PC-3 (cell line): ENCODE results near the gene NEK4. TPM values are rescaled to one million over a fixed set of nuclear protein-coding genes. Genes with fewer than 3 reads are reported as not detected.
"Not testable (repeated sequence)": the region's sequence is repeated elsewhere in the genome, so short reads cannot be mapped to it uniquely, and the experiment has no call there.

Source experiments
- ATAC-seq: fragments of 200-7000 bp; cut with Tn5 transposase; 2 replicates; pipeline ENCODE4 v1.9.1; 2020; ENCODE audit warnings: mild to moderate bottlenecking, moderate library complexity
- BruUV-seq: library from RNA; stranded (reverse); fragments of 400-500 nt; replicated peaks from 2 replicates; lab custom pipeline; 2021; lab: Mats Ljungman, UMichigan
- CTCF ChIA-PET: fragments of 300-600 bp; sonication (Branson Sonifier 250); formaldehyde crosslinking; loops from one replicate; lab custom pipeline; 2022; ENCODE audit warnings: antibody characterized with exemption; lab: Charles Lee
- POLR2A ChIA-PET: fragments of 300-600 bp; sonication (Branson Sonifier 250); formaldehyde crosslinking; loops from one replicate; lab custom pipeline; 2022; ENCODE audit warnings: antibody characterized with exemption; ENCODE audit not compliant: unreplicated experiment; lab: Charles Lee
- DNase-seq: peaks from one replicate; pipeline ENCODE4 v3.0.0-alpha.2; 2015
- H2AFZ ChIP-seq: fragments of 300-600 bp; sonication (generic); 2 replicates; pipeline ENCODE4 v1.6.0; 2016; ENCODE audit warnings: antibody characterized with exemption, low read length
- H3F3A ChIP-seq: fragments of 300-600 bp; sonication (generic); one replicate; pipeline ENCODE4 v1.6.0; 2017; ENCODE audit warnings: antibody characterized with exemption, low read length, control low read depth, mild to moderate bottlenecking; ENCODE audit not compliant: unreplicated experiment
- H3K27ac ChIP-seq: fragments of 300-600 bp; sonication (generic); 2 replicates; pipeline ENCODE4 v1.5.1; 2016; ENCODE audit warnings: mild to moderate bottlenecking, low read length
- H3K27me3 ChIP-seq: fragments of 300-600 bp; sonication (generic); 2 replicates; pipeline ENCODE4 v1.6.1; 2016; ENCODE audit warnings: low read length, mixed read lengths
- H3K36me3 ChIP-seq: fragments of 300-600 bp; sonication (generic); 2 replicates; pipeline ENCODE4 v1.6.1; 2016; ENCODE audit warnings: low read depth, mixed run types, low read length, mixed read lengths
- H3K4me1 ChIP-seq: fragments of 300-600 bp; sonication (generic); 2 replicates; pipeline ENCODE4 v1.5.1; 2016; ENCODE audit warnings: low read length; ENCODE audit not compliant: insufficient read depth
- H3K4me2 ChIP-seq: fragments of 300-600 bp; sonication (generic); 2 replicates; pipeline ENCODE4 v1.6.0; 2016; ENCODE audit warnings: low read length
- H3K4me3 ChIP-seq: fragments of 300-600 bp; sonication (generic); 2 replicates; pipeline ENCODE4 v1.5.1; 2016; ENCODE audit warnings: mild to moderate bottlenecking, low read length, mixed read lengths
- H3K79me2 ChIP-seq: fragments of 300-600 bp; sonication (generic); 2 replicates; pipeline ENCODE4 v1.6.1; 2017; ENCODE audit warnings: low read length, mixed read lengths
- H3K9ac ChIP-seq: fragments of 300-600 bp; sonication (generic); 2 replicates; pipeline ENCODE4 v1.6.0; 2016; ENCODE audit warnings: mild to moderate bottlenecking, low read length
- H3K9me2 ChIP-seq: fragments of 300-600 bp; sonication (generic); replicated peaks from 2 replicates; pipeline ENCODE4 v1.6.1; 2016; ENCODE audit warnings: mixed run types, low read length, mixed read lengths
- H3K9me3 ChIP-seq: fragments of 300-600 bp; sonication (generic); 2 replicates; pipeline ENCODE4 v1.6.1; 2016; ENCODE audit warnings: low read length, mixed read lengths
- H4K20me1 ChIP-seq: fragments of 300-600 bp; sonication (generic); 2 replicates; pipeline ENCODE4 v1.6.1; 2016; ENCODE audit warnings: low read length, mixed read lengths
- EZH2 ChIP-seq: fragments of 300-600 bp; sonication (generic); IDR thresholded peaks from one replicate; pipeline ENCODE4 v1.6.1; 2017; ENCODE audit warnings: antibody characterized with exemption, mild to moderate bottlenecking, low read length; ENCODE audit not compliant: unreplicated experiment
- EZH2phosphoT487 ChIP-seq: fragments of 300-600 bp; sonication (generic); IDR thresholded peaks from 2 replicates; pipeline ENCODE4 v1.6.1; 2018; ENCODE audit warnings: mild to moderate bottlenecking, antibody characterized with exemption, low read length, borderline replicate concordance
- intact Hi-C: fragments of 100-400 bp; cut with micrococcal nuclease; formaldehyde crosslinking; loops from 2 replicates; pipeline ENCODE4 v1.9.0; 2023
- total RNA-seq: library from RNA; depleted of rRNA; stranded (reverse); fragments of >200 nt; gene quantifications from 2 replicates; pipeline ENCODE4 v1.2.3, GENCODE V29; 2014
- TF ChIP-seq, protein P1 (sequence below): fragments of 300-600 bp; sonication (generic); conservative IDR thresholded peaks from 2 replicates; pipeline ENCODE4 v1.5.1; 2017; ENCODE audit warnings: antibody characterized with exemption, low read depth, mild to moderate bottlenecking, low read length

The NEK4 gene
- total RNA-seq, 1 experiment from 2014 or later: 33.6 TPM

DNA sequence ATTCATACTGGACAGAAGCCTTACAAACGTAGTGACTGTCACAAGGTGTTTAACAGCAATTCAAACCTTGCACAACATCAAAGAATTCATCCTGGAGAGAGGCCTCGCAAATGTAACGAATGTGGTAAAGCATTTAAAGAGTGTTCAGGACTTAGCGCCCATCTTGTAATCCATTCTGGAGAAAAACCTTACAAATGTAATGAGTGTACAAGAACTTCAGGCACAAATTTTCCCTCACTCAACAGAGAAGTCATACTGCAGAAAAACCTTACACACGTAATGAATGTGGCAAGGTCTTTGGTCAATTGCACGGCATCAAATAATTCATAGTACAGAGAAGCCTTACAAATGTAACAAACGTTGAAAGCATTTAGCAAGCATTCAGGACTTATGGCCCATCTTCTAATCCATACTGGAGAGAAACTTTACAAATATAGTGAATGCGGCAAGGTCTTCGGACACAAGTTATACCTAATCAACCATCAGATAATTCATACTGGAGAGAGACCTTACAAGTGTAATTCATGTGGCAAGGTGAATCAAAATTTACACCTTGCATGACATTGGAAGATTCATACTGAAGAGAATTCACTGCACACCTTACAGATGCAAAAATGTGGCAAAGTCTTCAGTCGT, 37.4 kb downstream of the NEK4 start:
- Histone ChIP-seq H3F3A (no peaks in the 10 kb centered on the region), H3K9ac (no peak overlapping the region), H3K79me2 (no peaks in the 10 kb centered on the region), H3K9me2 (no peaks in the 10 kb centered on the region), H2AFZ (no peak overlapping the region), H3K36me3 (peaks cover 58% of the 10 kb centered on the region), H3K27ac (no peak overlapping the region), H3K4me1 (no peaks in the 10 kb centered on the region), H3K4me3 (no peak overlapping the region), H3K9me3 (no peaks in the 10 kb centered on the region), H4K20me1 (0 out of 2 replicates have a peak, but pooled peaks cover 4% of the 10 kb centered on the region), H3K4me2 (no peak overlapping the region), H3K27me3 (no peaks in the 10 kb centered on the region)
- intact Hi-C loops: no loop called here
- CTCF ChIA-PET: no interaction called here
- POLR2A ChIA-PET: no interaction called here
- TF ChIP-seq, protein P1, sequence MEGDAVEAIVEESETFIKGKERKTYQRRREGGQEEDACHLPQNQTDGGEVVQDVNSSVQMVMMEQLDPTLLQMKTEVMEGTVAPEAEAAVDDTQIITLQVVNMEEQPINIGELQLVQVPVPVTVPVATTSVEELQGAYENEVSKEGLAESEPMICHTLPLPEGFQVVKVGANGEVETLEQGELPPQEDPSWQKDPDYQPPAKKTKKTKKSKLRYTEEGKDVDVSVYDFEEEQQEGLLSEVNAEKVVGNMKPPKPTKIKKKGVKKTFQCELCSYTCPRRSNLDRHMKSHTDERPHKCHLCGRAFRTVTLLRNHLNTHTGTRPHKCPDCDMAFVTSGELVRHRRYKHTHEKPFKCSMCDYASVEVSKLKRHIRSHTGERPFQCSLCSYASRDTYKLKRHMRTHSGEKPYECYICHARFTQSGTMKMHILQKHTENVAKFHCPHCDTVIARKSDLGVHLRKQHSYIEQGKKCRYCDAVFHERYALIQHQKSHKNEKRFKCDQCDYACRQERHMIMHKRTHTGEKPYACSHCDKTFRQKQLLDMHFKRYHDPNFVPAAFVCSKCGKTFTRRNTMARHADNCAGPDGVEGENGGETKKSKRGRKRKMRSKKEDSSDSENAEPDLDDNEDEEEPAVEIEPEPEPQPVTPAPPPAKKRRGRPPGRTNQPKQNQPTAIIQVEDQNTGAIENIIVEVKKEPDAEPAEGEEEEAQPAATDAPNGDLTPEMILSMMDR: no peak
- TF ChIP-seq EZH2phosphoT487: no peak
- TF ChIP-seq EZH2: no peak
- ATAC-seq: no peak
- BruUV-seq: no TSS peak
- DNase-seq: no peak

DNA sequence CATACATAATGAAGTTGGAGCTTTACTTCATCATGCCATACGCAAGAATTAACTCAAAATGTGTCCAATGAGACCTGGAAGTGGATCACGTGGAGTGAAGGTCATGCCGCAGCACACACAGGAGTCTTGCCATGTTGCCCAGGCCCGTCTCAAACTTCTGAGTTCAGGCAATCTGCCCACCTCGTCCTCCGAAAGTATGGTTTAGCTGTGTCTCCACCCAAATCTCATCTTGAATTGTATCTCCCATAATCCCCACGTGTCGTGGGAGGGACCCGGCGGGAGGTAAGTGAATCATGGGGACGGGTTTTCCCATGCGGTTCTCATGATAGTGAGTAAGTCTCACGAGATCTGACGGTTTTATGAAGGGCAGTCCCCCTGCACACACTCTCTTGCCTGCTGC, 39.1 kb downstream of the NEK4 start:
- no peak overlapping the region for H2AFZ ChIP-seq
- ChIA-PET POLR2A (no interaction called here), CTCF (no interaction called here)
- H3K9me3 ChIP-seq: no peaks in the 10 kb centered on the region
- TF ChIP-seq, protein P1: no peak
- no peak for TF ChIP-seq EZH2
- TF ChIP-seq EZH2phosphoT487: no peak
- no peaks in the 10 kb centered on the region for H3K27me3 ChIP-seq
- H3K36me3 ChIP-seq: peaks cover 66% of the 10 kb centered on the region
- H4K20me1 ChIP-seq: 0 out of 2 replicates have a peak, but pooled peaks cover 4% of the 10 kb centered on the region
- H3K4me2 ChIP-seq: no peak overlapping the region
- no peak for DNase-seq
- no peaks in the 10 kb centered on the region for H3K4me1 ChIP-seq
- no peak overlapping the region for H3K4me3 ChIP-seq
- intact Hi-C loops: no loop called here
- H3K79me2 ChIP-seq: no peaks in the 10 kb centered on the region
- H3K9me2 ChIP-seq: no peaks in the 10 kb centered on the region
- BruUV-seq: no TSS peak
- no peak for ATAC-seq
- H3K9ac ChIP-seq: no peak overlapping the region
- H3F3A ChIP-seq: no peaks in the 10 kb centered on the region
- no peak overlapping the region for H3K27ac ChIP-seq

DNA sequence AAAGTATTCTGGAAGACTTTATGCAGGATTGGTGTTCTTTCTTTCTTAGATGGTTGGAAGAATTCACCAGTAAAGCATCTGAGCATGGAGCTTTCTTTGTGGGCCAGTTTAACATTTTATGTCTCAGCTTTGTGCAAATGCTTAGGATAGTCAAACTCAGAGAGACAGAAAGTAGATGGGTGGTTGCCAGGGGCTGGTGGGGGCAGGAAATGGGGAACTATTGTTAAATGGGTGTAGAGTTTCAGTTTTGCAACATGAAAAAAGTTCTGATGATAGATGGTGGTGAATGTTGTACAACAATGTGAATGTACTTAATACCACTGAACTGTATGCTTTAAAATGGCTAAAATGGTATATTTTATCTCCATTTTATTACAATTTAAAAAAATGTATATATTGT, 40.1 kb downstream of the NEK4 start:
- H2AFZ ChIP-seq: no peak overlapping the region
- no peak for ATAC-seq
- POLR2A ChIA-PET: no interaction called here
- peaks cover 62% of the 10 kb centered on the region for H3K36me3 ChIP-seq
- H3K4me3 ChIP-seq: no peak overlapping the region
- no peaks in the 10 kb centered on the region for H3F3A ChIP-seq
- H3K27me3 ChIP-seq: no peaks in the 10 kb centered on the region
- no peaks in the 10 kb centered on the region for H3K9me3 ChIP-seq
- no peaks in the 10 kb centered on the region for H3K4me1 ChIP-seq
- H3K27ac ChIP-seq: no peak overlapping the region
- H3K9ac ChIP-seq: no peak overlapping the region
- H3K79me2 ChIP-seq: no peaks in the 10 kb centered on the region
- H3K9me2 ChIP-seq: no peaks in the 10 kb centered on the region
- no peak overlapping the region for H3K4me2 ChIP-seq
- 0 out of 2 replicates have a peak, but pooled peaks cover 4% of the 10 kb centered on the region for H4K20me1 ChIP-seq
- CTCF ChIA-PET: no interaction called here
- DNase-seq: no peak
- intact Hi-C loops: no loop called here
- no peak for TF ChIP-seq EZH2phosphoT487
- TF ChIP-seq EZH2: no peak
- TF ChIP-seq, protein P1: no peak
- BruUV-seq: no TSS peak

DNA sequence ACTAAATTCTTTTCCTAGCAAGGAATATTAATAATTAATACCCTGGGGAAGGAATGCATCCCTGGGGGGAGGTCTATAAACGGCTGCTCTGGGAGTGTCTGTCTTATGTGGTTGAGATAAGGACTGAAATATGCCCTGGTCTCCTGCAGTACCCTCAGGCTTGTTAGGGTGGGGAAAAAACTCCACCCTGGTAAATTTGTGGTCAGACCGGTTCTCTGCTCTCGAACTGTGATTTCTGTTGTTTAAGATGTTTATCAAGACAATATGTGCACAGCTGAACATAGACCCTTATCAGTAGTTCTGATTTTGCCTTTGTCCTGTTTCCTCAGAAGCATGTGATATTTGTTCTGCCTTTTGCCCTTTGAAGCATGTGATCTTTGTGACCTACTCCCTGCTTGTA, 42.0 kb downstream of the NEK4 start:
- H3F3A ChIP-seq, H3K4me1 ChIP-seq, ATAC-seq, POLR2A ChIA-PET, H3K4me2 ChIP-seq, intact Hi-C loops, BruUV-seq, H3K27me3 ChIP-seq, CTCF ChIA-PET, H3K9ac ChIP-seq, H3K9me2 ChIP-seq, H3K79me2 ChIP-seq, H3K9me3 ChIP-seq, H2AFZ ChIP-seq, H4K20me1 ChIP-seq, H3K27ac ChIP-seq, DNase-seq, H3K4me3 ChIP-seq: not testable (repeated sequence)
- H3K36me3 ChIP-seq: peaks cover 50% of the 10 kb centered on the region
